Measurements from ENCODE around the gene ZPLD1. TPM values are rescaled to one million over a fixed set of nuclear protein-coding genes. Genes with fewer than 3 reads are reported as not detected.

ZPLD1 gene
- not detected for total RNA-seq

DNA sequence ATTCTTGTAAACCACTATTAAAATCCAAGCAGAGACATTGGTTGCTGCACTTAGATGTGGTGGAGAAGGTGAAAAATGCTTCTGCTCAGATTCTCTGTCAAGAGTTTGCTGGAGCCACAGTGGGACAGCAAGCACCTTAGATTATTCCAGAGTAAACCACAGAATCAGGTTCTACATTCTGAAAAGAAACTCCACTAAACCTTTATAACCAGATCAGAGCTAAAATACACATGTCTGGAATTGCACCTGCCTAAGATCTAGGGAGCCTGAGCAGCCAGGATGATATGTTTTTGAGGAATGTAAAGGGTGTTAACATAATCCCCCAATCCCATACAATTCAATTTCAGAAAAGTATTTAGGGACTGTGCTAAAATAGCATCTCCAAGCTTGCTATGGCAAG is at the start of gene ZPLD1:
ZPLD1 (plus strand) TSS at position 301 of the 400 bp plus-strand sequence. CDS start 3,473 bp downstream, outside the sequence.
- DNase-seq: no peak

DNA sequence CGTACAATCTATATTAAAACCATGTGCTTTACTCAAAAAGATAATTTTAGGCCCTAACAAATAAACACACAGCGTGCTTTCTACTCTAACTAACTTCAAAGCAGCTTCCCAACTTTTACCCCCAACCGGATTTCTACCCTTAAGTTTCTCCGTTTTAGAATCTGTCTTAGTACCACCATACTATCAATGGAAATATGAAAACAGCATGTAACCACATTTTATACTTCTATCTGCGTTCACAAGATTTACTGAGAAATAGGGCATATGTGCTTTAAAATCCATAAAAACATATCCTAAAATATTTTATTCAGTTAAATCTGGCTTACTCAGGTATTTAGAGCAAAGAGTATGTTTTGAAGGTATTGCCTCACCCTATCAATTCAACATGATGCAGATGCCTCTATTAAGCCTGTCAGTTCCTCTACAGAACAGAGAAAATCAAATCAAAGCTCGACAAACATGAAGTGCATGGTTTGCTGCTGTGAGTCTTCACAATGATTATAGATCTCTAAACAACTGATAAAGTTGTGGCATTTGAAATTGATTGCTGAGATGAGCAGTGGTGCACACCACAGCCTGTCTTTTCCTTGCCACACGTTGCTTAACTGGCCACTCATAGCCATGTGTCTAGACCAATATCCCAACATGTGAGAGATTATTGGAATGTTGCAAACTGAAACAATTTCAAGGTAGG is 44.5 kb upstream of the ZPLD1 start:
- DNase-seq: no peak

DNA sequence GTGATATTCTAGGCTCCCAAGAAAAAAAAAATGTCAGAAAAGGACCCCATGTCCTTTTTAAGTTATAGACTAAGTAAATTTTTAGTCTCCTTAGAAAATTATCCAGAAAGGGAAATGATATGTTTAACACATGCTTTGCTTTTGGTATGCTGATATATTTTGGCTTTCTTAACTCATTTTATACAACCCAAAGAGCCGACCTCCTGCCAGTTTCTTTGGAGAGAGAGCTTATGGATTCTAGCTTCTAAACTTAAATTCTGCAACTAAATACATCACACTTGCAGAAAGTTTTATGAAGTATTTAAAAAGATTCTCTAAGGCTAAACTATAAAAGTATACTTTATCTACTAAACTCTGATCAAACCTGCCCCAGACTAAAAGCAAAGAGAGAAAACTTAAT is 43.9 kb upstream of the ZPLD1 start:
- DNase-seq: no peak

DNA sequence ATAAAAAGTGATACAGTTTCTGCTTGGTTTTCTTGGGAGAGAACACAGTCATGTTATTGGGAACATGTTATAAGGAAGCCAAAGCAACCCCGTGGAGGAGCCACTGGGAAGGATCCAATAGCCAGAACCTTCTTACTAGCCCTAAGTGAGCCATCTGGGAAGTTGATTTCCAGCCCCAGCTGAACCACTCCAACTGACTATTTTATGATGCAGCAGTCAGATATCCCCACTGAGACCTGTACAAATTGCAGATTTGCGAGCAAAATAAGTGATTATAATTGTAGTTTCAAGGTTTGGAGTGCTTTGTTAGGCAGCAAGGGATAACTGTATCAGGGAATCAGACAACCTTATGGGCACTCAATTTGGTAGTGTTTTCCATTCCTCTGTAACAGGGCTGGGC is 43.3 kb upstream of the ZPLD1 start:
- DNase-seq: no peak

DNA sequence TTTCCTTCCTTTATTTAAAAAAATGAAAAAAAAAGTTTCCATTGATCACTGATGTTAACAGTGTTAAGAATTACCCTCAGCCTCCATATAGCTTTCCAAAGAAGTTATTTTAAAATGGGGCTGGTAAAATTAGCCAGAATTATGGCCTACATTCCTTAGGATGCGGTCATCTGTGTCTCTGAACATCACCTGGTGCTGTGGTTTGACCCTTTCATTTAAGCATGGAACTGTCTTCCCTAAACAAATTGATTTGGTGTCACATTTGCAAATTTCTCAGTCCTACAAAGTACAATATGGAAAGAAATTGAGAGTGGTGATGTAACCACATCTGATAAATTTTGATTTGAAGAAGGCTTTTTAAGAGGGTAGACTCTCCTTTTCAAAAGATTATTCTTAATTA is 40.3 kb upstream of the ZPLD1 start:
- no peak for DNase-seq

DNA sequence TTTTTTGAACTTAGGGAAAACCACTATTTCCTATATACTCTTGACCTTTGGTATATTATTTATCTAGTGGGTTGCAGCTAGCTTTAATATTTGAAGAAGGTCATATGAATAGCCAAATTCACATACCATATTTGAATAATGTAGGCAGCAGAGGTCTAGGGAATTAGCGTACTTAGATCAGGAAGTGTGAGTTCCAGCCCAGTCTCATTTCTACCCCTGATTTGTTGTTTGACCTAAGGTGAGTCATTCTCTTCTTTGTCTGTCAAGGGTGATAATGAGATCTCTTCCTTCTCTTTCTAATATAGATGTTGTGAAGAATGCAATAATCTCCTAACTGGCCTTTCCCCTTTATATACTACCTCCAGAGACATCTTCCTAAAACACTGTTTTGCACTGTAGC is 36.6 kb upstream of the ZPLD1 start:
- no peak for DNase-seq

DNA sequence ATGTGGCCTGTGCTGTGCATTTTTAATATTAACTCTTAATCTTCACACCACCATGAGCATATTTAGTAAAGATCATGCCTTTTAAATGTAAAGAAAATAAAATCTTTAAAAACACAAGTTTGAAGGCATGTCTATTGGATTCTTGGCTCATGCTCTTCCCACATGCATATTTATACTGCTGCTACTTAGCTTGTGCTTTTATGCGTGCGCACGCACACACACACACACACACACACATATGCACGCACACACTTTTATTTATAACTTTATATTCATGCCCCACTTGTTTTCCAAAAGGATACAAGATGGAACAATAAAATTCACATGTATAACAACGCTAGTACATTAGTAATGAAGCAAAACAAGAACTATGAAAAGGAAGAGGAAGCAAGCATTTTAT is 36.1 kb upstream of the ZPLD1 start:
- no peak for DNase-seq

DNA sequence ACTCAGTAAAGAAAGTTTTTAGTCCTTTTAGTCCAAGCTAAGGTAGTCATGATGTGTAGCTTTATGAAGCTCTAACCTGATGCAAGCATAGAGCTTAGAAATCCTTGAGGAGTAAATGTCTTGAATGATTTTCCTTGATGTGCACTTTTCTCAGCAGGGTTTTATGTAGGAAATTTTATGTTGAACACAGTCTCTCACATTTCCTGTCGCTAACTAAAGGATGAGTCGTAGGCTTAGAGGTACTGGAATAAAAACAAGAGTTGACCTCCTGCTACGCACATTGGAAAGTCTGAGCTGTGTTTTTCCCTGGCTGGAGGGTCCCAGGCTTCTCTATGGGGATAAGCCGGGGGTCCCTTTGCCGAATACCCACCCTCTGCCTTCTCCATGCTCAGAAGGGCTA is 34.7 kb upstream of the ZPLD1 start:
- no peak for DNase-seq

DNA sequence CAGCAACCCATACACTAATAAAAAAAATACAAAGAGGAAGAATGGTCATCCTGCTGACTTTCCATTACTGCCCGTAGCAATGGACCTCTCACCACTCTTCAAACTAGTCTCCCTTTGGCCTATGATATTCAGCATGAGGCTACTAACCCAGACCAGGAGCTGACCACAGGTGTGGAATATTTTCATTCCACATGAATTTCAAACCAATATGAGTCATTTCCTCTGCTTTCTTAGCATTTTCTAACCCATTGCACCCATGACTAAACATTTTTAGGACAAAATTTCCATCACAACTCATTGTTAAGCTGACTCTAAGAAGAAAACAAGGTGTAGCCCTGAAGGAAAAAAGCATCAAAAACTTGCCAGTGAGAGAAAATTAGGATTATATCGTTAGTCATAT is 34.0 kb upstream of the ZPLD1 start:
- DNase-seq: no peak

DNA sequence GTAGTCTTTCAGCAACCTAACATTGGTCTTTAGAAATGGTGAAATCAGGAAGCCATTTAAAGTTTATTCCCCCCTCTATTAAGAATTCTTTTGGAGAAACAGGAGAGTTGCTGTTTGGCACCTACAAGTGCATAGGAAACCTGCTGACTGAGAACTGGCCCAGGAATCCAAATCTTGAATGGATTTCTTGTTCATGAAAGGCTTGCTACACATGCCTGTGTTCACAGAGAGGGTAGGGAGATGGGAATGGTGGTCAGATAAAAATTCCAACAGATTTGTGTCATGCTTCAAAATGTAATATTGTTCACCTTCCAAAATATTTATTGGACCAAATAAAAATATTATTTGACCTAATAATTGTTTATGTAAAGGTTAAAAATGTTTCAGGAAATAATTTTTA is 24.2 kb upstream of the ZPLD1 start:
- no peak for DNase-seq

DNA sequence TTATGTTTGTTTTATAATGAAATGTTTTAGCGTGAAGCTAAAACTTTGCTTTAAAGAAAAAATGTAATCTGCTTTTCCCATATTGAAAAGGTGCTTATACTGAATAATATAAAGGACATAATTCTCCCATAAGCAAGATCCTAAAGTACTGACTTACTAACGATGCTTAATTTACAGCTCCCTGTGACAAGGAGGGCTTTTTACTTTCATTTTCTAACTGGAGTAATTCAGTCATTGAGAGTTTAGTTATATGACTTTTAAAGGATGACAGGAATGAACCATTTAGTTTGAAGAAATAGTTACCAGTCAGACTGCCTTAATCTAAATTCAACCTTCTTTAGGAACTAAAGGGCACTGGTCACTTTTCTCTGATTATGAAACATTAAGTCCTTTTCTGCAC is 19.3 kb upstream of the ZPLD1 start:
- DNase-seq: no peak

DNA sequence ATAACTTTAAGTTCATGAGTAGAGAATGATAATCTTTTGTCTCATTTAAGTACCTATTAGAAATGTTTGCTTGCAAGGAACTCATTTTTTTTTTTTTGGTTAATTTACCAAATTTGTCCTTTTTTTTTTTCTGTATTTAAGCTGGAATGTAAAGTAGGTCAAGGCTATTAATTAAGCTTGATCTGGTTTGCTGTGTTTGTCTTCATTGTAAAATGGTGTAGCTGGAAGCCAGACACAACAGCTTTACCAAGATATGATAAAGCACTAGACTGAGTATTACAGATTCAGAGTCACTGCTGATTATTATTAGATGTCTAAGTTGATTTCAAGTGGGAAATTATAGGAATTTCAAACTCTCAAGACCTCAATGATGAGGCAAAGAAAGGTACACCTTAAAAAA is 15.0 kb upstream of the ZPLD1 start:
- DNase-seq: no peak

DNA sequence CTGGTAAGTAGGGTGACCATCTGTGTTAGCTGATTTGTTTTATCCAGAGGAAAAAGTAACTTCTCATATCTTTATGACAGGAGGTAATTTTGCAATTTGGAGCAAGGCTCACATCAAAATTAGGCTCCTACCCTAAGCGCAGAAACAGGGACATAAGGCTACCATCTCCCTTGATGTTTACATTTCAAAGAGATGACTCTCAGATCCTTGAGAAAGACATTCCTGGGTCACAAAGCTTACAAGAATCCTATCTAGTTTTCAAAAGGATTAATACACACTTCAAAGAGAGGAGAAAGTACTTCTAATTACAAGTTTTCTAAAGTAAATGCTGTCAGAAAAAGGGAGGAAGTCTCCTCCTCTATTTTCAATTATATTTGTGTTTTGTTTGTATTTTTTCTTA is 7.0 kb downstream of the ZPLD1 start:
- DNase-seq: no peak

DNA sequence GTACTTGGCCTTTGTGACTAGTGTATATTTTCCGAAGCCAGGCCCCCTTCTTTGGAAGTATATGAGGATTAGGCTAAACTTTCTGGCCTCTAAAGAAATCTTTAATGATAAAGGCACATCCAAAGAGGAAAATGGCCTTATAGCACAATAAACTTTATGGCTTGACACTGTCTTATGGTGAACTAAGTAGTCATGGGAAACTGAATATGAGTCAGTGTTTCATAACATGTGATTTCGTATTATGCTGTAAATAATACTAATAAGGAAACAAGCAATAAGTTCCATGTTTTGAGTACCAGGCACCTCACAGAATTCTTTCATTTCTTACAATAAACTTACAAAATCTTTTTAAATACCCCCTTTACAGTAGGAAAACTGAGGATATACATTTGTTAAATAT is 8.2 kb downstream of the ZPLD1 start:
- DNase-seq: no peak

DNA sequence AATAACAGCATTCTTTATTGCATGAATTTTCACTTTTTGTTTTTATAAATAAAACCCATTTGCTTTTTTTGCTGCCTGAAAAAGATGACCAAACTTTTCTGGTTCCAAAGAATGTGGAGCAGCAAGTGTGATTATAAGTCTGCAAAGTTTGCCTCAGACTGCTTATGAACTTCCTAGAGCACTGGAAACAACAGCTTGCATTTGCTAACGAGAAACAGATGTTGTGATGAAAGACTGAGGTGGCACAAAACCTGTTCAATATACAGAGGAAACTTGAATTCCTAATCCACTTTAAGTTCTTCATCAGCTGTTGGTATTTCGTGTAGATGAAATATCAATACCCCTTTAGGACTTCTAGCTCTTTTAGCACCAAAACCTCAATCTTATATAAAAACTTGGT is 9.3 kb downstream of the ZPLD1 start:
- DNase-seq: no peak

DNA sequence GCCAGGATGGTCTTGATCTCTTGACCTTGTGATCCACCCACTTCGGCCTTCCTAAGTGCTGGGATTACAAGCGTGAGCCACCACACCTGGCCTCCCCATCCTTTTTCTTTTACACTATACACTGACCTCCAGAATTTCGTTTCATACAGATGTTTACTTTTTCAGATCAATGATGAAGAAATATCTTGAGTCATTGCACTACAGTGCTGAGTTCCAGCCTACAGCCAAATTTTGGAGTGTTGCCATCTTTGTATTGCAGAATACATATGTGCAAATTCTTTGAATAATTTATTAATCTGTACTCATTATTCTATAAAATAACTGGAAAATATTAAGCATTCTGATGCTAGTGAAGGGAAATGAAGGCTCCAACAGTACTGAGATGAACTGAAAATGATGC is 12.5 kb downstream of the ZPLD1 start:
- DNase-seq: no peak

DNA sequence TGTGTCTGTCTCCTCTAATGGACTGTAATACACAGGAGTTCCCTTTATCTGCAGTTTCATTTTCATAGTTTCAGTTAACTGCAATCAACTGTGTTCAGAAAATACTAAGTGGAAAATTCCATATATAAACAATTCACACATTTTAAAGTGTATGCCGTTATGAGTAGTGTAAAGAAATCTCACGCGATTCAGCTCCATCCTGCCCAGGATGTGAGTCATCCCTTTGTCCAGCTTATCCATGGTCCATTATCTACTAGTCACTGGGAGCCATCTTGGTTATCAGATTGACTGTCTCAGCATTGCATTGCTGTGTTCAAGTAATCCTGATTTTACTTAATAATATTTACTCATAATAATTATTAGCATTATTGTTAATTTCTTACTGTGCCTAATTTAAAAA is 14.5 kb downstream of the ZPLD1 start:
- no peak for DNase-seq

DNA sequence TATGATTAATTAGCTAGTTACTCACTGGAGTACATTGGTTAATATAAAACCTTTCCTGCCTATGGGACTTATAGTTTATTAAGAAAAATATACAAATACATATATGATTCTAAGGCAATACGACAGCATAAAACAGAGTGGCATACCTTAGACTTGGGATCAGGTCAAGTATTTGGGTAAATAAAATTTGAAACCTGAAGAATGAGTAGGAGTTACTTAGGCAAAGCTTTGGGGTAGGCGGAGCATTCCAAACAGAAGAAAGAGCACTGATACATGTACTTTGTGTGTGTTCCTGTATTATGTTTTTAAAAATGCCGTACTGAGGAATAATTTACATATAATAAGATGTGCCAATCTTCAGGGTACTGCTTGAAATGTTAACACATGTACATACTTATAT is 15.1 kb downstream of the ZPLD1 start:
- no peak for DNase-seq

DNA sequence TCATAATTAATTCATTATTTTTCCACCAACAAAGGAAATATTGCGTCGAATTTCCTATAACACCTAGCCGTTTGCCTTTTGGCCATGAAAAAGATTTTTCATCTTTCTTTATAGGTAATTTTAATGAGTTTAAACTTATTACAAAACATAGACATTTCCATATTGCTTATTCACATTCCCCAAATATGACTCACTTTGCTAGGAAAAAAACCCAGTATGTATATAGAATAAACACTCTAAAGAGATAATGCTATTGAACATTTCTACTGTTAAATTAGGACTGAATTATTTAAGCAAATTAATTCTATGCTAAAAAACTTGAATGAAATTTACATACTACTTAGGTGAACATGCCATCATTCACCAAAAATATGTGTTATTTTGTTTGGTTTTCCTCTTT is 16.2 kb downstream of the ZPLD1 start:
- DNase-seq: no peak

DNA sequence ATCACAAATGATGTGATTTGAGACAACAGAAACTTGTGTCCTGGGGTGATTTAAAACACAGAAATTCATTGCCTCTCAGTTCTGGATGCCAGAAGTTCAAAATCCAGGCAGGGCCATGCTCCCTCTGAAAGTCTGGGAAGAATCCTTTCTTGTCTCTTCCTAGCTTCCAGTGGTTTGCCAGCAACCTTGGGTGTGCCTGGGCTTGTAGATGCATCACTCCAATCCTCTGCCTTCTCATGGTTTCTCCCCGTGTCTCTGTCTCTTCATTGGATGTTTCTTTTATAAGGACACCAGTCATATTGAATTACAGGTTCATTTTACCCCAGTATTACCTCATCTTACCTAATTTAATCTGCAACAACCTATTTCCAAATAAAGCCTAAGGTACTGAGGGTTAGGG is 16.7 kb downstream of the ZPLD1 start:
- DNase-seq: no peak

DNA sequence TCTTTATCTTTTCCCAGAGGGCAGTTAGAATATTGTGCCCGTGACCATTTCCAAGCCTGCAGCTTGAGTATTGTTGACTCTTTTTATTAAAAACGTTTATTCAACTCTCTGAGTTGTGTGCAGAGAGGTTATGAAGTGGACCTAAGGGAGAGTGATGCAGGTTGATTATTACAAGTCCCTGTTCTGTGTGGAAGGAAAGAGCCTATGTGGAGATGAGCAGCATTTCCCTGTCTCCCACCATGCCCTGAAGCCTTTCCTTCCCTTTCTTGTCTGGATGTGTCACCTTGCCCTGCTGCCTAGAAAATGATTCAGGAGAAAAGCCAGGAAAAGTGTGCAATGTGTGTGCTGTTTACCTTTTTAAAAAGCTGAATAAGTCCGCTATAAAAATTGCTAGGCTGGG is 19.4 kb downstream of the ZPLD1 start:
- no peak for DNase-seq

DNA sequence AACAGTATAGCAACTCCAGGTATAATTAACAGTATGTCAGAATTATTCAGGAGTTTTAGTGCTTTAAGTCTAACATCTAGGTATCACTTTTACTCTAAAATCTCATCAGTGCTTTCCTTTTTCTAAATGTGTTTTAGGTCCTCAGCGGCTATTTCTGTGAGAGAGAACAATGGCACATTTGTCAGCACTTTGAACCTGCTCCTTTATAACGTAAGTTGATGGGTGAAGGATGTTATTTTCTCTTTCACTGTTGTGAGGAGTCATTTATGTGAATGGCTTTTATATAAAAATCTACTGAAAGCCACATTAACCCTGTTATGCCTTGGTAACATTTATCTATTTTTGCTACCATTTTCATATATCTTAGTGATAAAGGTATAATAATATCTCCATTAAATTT is 22.8 kb downstream of the ZPLD1 start:
- no peak for DNase-seq

DNA sequence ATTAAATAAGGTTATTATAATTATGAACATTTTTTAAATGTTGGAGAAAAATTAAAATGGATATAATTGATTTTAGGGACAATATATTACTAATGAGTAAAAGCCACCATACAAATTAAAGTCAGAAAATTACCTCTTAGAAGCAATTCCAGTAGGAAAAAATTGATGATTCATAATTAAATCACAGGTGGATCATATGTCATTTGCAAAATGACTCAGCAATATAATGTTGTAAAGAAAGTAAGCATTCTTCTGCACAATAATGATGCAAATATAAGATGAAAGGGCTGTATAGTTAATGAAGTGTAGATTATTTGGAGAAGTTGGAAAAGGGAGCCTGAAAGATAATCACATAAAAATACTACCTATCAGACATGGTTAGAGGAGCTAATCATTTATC is 25.8 kb downstream of the ZPLD1 start:
- DNase-seq: no peak

DNA sequence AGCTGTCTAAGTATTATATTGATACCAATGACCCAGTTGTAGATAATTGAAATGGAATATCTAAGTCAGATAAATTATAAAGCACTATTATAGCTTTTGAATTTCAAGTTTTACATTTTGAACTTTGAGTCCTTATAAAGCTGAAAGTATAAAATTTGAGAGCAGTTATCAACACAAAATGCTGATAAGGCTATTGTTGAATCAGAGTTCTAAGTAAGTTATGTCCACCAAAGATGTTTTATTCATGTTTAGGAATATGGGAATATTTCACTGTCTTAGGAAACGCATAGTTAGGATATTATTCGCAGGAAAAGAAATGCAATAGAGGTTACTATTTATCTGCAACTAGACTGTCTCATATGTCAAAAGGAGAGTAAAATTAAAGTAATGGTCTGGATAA is 29.4 kb downstream of the ZPLD1 start:
- DNase-seq: no peak

DNA sequence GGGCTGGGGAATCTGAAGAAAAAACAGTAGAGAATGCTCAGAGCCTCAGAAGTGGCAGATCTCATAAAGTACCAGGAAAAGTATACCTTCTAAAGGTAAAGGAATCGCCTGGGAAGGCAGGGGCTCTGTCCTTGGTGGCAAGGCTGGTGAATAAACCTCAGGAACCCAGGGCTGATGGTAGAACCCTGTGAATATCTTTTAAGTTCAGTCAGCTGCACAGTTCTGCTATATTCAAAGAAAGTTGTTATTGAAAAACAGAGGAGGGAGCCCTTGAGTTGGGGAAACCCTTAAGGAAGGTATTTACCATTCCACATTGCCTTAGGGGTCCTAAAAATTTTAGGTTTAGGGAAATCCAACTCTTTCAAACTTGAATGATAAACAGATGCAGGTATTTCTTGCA is 31.2 kb downstream of the ZPLD1 start:
- no peak for DNase-seq

DNA sequence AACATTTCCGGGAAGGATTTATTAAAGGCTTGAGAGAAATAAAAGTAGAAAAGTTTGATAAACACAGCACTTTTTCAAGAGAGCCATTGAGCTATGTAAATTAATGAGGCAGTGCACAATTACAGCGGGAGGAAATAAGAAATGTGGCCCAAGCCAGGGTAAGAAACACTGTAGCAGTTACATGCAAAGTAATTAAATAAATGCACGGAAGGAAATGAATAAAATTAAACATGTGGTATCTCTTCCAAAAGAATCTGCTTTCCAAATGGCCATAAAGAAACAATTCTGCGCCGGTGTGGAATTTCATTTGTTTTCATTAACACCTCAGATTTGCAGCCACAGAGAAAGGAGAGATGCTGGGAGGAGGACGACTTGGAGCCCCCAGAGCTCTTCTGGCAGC is 35.3 kb downstream of the ZPLD1 start:
- no peak for DNase-seq
